ENCODE results near the gene EML3. TPM values are rescaled to one million over a fixed set of nuclear protein-coding genes. Genes with fewer than 3 reads are reported as not detected.
"Not testable (repeated sequence)": the region's sequence is repeated elsewhere in the genome, so short reads cannot be mapped to it uniquely, and the experiment has no call there.

Gene EML3
- total RNA-seq, 1 donor from 2014 or later: 66.1 TPM

GRCh38 chr11:62621567-62622470, 9.2 kb upstream of the EML3 start, which contains the start of gene B3GAT3:
Gene B3GAT3 (minus strand): TSS chr11:62621986. CDS start chr11:62621947, 39 bp downstream.
- DNase-seq (ENCODE audit: low spot score): peak; percentile 98

GRCh38 chr11:62621027-62621566, 8.5 kb upstream of the EML3 start:
- no peak for DNase-seq (ENCODE audit: low spot score)

DNA sequence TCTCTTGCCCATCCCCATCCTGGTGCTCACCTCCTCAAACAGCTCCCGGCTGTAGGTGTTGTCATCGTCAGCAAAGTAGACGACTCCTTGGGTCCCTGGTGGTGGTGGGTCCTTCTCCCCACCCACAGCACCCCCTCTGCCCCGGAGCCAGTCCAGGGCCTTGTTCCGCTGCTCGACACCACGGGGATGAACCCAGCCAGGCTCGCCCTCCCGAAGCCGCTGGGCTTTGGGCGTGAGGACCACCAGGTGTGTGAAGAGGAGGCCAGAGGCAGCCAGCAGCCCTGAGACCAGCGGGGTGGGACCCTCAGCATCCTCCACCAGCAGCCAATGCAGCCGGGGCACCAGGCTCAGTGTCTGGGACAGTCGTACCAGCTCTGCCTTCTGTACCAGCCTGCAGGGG, 4.4 kb upstream of the EML3 start:
- DNase-seq (ENCODE audit: low spot score): not testable (repeated sequence)

DNA sequence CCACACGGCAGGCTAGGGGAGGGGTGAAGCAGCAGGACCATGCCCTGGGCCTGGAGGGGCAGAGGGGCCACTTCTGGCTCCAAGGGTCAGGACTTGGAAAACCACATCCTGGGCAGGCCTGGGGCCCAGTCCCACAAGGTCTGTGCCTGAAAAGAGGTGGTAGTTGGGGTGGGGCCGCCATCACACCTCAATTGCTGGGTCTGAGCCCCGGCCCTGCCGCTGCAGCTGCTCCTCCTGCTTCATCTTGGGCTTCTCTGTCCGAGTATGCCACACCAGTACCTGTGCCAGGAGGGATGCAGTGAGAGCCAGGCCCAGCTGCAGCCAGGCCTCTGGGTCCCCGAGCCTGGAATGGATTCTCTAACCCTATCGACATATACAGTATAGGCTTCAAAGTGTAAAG, 2.9 kb upstream of the EML3 start:
- DNase-seq (ENCODE audit: low spot score): no peak

- DNase-seq (ENCODE audit: low spot score): peak; percentile 65
Measured at GRCh38 chr11:62614275-62614674, 1.7 kb upstream of the EML3 start.

GRCh38 chr11:62613291-62613778, 760 bp upstream of the EML3 start:
- no peak for DNase-seq (ENCODE audit: low spot score)

- no peak for DNase-seq (ENCODE audit: low spot score)
Measured at GRCh38 chr11:62611705-62612365, 740 bp downstream of the EML3 start.

- DNase-seq (ENCODE audit: low spot score): no peak
Measured at GRCh38 chr11:62610814-62611704, 1.5 kb downstream of the EML3 start.

- no peak for DNase-seq (ENCODE audit: low spot score)
Measured at GRCh38 chr11:62610403-62610802, 2.2 kb downstream of the EML3 start.

- no peak for DNase-seq (ENCODE audit: low spot score)
Measured at GRCh38 chr11:62608776-62609175, 3.8 kb downstream of the EML3 start.

- DNase-seq (ENCODE audit: low spot score): no peak
Measured at GRCh38 chr11:62607714-62608113, 4.9 kb downstream of the EML3 start.

GRCh38 chr11:62605902-62606301, 6.7 kb downstream of the EML3 start:
- no peak for DNase-seq (ENCODE audit: low spot score)

DNA sequence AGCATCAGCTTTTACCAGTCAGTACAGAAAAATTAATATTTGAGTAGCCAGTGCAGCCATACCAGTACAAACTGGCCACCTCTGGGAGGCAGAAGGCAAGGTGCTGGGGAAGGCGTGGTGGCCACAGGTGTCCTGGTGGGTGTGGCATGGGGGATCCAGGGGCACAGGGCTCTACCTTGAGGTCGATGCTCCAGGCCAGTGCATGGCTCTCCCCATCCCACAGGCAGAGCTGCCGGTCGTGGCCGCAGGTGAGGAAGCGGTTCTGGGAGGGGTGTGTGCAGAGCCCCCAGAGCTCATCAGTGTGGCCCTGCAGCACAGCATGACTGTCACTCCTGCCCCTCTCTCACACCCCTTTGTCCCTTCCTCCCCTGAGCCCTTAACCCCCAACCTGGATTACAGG, 7.1 kb downstream of the EML3 start:
- DNase-seq (ENCODE audit: low spot score): no peak

GRCh38 chr11:62604460-62605120, 8.0 kb downstream of the EML3 start:
- no peak for DNase-seq (ENCODE audit: low spot score)

GRCh38 chr11:62603776-62604299, 8.7 kb downstream of the EML3 start:
- no peak for DNase-seq (ENCODE audit: low spot score)

GRCh38 chr11:62603072-62603408, 9.5 kb downstream of the EML3 start:
- DNase-seq (ENCODE audit: low spot score): no peak

DNA sequence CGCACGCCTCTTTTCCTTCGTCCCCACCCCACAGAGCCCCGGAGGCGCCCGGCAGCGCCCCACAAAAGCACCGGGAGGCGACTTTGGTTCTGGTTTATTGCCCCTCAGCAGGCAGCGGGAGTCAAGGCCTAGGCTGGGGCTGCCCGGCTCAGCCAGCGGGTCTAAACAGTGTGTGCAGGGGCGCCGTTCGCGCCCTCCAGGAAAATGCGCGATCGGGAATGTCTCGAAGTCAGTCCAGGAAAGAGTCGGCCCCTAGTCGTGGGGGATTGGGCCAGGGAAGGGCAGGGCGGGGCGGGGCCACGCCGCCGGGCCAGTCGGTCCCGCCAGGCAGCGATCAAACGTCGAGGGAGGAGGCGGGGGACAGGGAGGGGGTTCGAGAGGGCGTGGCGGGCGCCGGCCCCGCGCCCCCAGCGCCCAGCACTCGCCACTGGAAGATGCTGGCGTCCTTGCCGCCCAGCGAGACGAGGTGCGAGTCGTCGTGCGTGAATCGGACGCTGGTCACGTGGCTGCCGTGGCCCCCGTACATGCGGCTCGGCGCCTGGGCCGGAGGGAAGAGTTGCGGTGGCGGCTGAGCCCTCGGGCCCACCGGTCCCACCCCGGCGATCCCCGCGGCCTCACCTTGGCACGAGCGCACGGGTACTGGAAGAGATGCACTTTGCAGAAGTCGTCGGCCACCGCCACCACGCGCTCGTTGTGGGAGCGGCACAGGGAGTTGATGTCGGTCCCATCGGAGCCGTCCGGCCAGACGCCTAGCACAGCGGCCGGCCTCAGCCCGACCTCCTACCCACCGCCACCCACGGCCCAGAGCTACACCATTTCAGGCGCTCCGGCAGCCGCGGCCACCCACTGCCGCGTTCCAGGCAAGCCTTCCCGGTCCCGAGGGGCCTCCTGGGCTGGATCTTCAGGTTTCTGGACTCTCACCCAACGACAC, 10.2 kb downstream of the EML3 start:
- peak; percentile 59 for DNase-seq (ENCODE audit: low spot score)

DNA sequence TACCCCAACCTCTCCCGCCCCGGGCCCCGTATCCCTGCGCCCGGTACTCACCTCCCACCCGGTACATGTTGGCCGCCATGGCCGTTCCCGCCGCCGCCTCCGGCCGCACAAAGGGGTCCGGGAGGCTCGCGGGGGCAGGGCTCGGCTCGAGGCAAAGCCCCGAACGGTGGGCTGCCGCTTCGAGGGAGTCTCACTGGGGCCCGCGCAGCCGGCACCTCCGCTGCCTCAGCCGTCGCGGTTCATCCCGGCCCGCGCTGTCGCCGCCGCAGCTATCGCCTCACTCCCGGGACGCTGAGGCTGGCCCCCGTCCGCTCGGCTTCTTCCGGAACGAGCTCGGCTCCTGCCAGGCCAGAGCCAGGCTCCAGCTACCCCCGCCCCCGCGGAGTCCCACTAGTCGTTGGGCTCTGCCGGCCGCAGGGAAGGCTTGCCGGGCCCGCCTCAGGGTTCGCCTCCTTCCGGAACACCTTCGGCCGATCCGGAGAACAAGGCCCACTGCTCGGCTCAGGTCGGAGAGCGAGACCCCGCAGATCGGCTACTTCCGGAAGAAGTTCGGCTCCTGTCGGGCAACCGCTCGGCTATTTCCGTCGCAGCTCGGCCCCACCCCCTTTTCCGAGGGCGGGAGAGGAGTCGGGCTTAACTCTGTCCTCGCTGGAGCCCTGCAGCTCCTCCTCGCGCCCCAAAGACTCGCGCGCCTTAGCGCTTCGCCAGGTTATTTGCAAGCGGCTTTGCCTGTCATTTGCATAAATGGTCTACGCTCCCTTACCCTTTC, 11.0 kb downstream of the EML3 start, which contains the start of gene MTA2:
MTA2 (minus strand) TSS at position 494 of the 769 bp plus-strand sequence; CDS start at position 79, 415 bp downstream.
- DNase-seq (ENCODE audit: low spot score): peak; percentile 98

- DNase-seq (ENCODE audit: low spot score): peak; percentile 39
Measured at GRCh38 chr11:62601122-62601371, 11.5 kb downstream of the EML3 start.
